HG02798 (cell line): Measurements from ENCODE around the gene CLDND2.
A peak's percentile ranks its signal among the peaks of the same experiment; 100 is the strongest.
"Not testable (repeated sequence)": the region's sequence is repeated elsewhere in the genome, so short reads cannot be mapped to it uniquely, and the experiment has no call there.

Experiments
- ATAC-seq: cut with Tn5 transposase; IDR thresholded peaks from one replicate; pipeline ENCODE4 v1.9.1; 2021; ENCODE audit warnings: mild to moderate bottlenecking; ENCODE audit not compliant: unreplicated experiment, poor library complexity

The CLDND2 gene, protein sequence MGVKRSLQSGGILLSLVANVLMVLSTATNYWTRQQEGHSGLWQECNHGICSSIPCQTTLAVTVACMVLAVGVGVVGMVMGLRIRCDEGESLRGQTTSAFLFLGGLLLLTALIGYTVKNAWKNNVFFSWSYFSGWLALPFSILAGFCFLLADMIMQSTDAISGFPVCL

DNA sequence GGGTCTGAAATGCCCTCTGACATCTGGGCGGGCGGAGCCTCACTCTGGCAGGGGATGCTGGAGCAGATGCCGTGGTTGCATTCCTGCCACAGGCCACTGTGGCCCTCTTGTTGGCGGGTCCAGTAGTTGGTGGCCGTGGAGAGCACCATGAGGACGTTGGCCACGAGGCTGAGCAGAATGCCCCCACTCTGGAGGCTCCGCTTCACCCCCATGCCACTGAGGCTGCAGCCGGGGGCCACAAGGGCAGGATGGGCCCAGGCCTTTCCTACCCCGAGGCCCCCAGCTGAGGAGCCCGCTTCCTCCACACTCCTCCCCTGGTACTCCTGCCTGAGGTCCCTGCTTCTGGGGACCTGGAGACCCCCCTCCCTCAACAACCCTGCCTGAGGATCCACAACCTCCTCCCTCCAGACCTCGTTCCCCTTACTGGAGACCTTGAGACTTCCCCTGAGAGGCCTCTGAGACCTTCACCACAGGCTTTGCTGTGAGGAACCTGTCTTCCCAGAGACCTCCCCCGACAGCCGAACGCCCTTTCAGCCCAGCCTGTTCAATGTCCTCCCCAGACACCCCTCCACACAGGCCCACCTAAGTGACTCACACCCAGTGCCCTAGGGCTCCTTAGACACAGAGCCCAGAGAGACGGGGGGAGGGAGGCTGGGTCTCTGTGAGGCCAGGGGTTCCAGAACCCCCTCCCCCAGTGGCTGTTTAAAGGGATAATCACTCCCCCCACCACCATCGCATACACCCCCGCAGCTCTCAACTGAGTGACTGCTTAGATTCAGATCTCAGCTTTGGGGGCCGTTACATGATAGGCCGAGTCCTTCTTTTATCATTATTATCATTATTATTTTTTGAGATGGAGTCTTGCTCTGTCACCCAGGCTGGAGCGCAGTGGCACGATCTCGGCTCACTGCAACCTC, at the start of gene CLDND2:
Gene CLDND2 (minus strand): TSS at position 638 of the 917 bp plus-strand sequence. CDS start 426 bp downstream, at position 212.
- ATAC-seq = no peak

DNA sequence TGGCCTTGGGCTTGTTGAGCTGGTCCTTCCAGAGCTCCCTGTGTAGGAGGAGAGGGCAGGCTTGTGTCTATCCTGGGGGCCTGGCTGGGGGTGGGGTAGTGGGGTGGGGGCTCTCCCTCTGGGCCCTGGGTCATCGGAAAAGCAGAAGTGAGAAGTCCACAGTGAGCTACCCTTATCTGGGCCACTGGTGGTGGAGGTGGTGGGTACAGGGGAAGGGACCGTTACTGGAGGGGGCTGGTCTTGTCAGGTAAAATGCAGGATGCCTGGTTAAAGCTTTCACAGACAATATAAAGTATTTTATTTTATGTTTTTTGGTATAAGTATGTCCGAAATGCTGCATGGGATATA, 49.0 kb upstream of the CLDND2 start:
- no peak for ATAC-seq

DNA sequence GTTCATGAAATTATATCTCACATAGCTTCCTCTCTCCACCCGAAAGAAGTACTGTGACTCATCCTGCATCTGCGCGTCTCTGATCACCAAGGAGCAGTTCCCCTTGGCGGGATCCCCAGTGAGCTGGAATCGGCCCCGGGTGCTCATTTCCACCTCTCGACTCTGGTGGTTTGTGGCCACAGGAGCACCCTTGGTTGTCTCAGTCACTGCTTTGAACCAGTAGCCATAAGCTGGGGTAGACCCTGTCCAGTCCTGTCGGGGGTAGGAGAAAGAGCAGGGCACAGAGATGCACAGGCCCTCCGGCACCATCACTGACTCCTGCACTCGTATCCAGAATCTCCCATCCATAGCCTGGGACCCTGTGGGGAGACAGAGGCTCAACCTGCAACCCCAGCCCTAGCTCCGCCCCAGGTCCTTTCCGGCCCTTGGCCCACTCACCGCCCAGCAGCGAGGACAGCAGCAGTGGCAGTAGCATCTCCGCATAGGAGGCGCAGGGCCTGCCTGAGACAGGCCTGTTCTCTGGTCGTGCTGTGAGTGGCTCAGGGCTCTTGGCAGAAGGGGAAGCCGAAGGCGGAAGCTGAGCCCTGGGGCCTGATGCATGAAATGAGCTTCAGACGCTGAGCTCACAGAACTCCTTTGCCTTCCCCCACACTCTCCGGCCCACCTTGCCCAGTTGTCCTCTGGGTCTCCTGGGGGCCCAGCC, 48.5 kb upstream of the CLDND2 start, which contains the start of gene SIGLEC10:
Gene SIGLEC10 (minus strand): TSS at position 536 of the 703 bp plus-strand sequence. CDS start 61 bp downstream, at position 475.
- no peak for ATAC-seq

DNA sequence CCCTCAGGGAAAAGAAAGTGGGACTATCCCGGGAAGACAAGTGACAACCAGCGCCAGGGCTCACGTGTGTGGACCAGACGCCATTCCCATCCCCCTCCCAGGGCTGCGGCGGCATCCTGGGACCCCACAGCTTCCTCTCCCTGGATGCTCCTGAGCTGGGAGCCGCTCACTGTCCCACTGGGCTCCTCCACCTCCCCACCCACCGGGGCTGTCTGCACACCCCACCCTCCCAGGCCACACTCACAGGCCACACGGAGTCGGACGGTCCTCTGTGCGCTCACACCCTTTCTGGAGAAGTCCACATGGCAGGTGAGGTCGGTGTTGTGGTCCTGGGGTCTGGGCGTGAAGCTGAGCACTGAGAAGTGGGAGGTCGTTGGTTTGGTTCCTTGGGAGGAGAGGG, 47.6 kb upstream of the CLDND2 start:
- ATAC-seq = not testable (repeated sequence)

DNA sequence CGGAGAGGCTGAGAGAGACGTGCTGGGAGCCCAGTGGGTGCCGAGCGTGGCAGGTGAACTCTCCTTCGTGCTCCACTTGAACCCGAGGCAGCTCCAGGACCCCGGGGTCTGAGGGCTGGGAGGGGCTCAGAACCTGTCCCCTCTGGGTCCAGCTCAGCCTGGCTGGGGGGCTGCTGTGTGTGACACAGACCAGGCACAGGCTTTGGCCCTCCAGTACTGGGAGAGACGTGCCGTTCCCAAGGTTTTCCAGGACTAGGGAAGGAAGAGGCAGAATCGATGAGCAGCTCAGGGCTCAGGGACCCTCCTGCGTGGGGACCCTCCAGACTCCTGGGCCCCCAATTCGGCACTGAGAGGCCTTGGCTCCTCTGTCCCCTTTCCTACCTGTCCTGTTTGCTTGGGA, 46.4 kb upstream of the CLDND2 start:
- ATAC-seq = no peak

DNA sequence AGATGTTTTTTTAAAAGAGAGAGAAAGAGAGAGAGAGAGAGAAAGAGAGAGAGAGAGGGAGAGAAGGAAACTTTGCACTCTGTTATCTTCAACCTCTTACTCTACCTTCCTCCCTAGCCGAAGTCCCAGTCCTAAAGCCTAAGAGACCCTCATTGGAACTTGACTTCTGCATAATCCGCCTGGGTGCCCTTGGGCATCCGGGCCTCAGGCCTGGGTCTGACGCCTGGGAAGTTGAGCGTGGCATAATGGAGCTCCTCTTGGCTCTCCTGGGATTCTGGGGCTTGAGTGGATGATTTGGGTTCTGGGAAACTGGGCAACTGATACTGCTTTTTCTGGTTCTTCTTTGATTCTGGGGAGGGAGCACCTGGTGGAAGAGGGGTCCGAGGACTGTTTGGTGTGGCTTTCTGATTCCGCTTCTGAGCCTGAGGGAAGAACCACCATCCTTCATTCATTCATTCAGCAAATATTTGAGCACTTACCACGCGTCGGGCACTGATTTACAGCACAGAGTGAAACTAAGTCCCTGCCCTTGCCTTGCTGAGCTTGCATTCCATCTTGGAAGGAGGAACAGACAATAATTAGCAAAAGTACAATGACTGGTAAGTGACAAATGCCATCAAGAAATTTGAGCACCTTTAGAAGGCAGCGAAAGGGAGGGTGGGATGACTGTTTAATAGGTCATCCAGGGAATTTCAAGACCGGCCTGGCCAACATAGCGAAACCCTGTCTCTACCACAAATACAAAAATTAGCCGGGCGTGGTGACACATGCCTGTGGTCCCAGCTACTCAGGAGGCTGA, 42.3 kb upstream of the CLDND2 start:
- no peak for ATAC-seq

DNA sequence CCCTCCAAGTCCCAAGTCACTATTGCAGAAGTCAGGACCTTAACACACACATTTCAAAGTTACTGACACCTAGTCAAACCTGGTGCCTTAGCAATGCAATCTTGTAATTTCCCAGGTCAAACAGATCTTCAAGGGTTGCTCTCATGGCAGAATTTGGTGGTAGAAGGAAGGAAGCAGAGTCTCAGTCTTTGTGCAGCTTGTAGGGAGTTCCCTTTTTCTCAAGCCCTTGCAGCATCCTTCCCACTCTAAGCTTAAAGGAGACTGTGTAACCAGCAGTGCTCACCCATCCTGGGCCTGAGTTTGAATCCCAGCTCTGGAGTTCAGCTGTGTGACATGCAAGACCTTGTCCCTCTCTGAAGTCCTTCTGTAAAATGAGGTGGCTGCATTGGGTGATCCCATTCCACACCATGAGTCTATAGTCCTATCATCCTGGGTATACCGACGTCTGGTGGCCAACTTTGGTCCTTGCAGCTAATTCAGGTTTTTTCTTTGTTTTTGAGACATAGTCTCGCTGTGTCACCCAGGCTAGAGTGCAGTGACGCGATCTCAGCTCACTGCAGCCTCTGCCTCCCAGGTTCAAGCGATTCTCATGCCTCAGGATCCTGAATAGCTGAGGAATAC, 38.8 kb upstream of the CLDND2 start:
- ATAC-seq = no peak

DNA sequence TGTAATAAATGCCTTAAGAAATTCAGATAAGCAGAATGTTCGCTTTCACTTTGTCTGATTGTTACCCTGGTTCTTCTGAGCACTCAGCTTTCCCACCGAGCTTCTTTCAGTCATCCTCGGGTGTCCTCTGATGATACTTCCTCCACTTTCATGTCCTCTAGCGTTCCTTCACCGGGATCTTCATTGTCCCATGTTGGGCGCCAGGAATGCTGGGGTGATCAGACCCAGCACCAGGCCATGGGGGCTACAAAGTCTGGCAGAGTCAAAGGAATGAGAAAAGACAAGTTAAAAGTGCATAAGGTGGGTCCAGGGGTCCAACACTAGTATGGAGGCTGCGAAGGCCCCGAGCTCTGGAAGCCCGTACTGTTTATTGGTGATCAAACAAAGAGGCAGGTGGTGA, 33.3 kb upstream of the CLDND2 start:
- ATAC-seq = no peak

DNA sequence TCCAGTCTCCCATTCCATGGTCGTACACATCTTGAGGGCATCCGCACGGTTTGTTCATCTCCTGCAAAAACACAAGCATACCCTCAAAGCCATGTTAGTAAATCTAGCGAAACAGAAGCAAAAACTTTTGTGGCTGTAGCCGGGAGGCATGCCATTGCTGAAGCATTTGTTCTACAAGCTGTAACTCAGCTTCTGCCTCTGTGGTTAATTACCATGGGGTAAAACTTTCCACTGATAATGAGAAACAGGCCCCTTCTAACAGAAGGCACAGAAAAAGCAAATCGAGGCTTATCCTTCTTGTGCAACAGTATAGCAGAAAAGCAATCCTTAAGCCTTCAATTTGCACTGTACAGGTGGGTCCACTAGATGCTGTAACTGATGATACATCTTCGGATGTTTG, 31.1 kb upstream of the CLDND2 start:
- ATAC-seq = not testable (repeated sequence)

DNA sequence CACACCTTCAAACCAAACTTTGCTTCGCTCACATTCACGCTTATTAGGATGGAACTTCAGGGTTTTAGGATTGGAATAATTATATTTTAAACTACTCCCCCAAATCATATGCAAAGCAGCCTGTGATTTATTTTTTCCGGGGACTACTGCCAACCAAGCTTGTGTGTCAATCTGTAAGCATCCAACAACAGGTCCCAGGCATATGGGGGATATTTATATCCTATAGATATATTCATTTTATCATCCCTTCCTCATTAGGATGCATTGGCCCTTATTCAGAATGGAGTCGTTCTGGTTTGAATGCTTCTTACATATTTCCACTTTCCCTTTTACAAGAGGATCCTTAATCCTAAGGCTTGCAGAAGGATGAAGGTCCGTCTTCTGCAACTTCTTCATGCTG, 30.4 kb upstream of the CLDND2 start:
- no peak for ATAC-seq

DNA sequence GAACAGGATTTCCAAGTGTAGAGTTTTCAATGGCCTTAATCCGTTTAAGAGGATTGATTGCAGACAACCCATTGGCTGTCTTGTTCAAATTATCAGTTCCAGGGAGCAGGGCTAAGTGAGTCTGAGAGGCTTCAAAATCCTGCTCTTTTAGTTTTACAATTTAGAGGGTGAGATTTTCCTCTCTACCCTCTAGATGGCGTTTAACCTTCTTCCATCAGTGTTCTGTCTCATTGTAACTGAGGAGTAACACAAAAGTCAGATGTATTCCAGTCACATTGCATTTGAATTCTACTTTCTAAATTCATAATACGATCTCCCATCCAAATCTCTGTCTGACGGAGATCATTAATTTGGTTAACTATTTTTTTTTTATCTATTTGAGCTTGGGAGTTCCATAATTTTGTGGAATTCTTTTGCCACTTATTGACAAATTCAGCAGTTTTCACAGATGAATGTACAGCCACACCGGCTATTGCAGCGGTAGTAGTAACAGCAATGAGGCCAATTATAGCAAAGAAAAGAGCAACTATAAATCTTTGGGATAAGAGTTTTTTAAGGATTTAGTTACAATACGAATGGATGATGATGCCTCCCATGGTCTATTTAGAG, 29.4 kb upstream of the CLDND2 start:
- ATAC-seq = no peak

DNA sequence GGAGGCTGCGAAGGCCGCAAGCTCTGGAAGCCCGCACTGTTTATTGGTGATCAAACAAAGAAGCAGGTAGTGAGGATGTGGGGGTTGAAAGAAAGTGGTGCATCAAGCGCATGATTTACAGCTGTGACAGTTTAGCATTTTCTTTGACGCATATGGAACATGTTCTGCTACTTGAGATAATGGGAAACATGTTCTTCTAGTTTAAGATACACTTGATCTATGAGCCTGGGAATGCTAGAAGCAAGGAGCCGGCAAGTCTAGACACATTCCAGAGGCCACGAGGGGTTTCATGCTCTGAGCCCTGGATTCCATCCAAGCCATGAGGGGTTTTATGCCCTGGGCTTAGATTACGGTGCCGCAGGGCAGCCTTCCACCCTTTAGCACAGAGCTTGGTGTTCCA, 28.6 kb upstream of the CLDND2 start:
- not testable (repeated sequence) for ATAC-seq

DNA sequence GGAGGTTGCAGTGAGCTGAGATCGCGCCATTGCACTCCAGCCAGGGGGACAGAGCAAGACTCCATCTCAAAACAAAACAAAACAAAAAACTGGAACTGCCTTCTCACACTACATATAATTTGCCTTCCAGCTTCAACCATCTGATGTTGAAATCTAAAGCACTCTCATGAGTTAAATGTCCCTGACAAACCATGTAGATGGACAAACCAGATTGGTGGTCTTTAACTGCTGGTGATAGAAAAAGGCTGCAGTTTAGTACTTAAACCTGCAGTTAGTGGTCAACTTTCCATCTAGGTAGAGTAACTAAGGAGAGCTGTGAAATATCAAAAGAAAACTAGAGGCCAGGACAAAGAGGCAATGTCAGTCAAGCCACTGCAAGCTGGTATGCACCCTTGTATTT, 27.4 kb upstream of the CLDND2 start:
- ATAC-seq = no peak

DNA sequence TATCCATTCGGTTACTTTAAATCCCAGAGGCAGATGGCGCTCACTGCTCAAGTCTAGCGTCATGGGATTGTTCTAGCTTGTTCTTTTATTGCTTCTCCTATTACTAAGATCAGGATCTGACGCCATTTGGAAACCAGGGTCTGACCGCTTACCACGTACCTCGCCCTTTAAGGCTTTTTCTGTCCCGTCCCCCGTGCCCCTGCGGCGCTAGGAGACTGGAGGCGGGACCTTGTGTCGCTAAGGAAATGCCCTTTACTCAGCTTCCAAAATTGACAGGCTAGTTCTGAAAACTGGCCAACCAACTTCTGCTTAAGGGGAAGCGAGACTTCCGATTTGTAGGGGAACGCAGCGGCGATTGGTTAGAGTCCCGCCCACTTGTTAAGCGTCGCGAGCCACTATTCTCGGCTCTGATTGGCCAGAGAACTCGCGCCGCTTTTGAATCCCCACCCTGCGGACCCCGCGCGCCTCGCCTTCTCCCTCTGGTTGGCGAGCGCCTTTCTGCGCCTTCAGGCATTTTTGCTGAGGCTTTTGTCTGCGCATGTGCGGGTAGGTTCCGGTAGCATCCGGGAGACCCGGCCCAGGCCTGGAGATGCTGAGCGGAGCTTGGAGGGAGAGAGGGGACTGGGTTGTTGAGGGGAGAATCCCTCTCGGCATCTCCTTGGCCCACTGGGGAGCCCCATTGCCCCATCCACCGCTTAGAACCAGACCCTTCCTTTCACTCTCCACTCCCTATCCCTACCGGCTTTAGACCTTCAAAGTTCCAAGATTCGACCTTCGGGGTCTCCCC, 25.4 kb upstream of the CLDND2 start:
- peak; percentile 89 for ATAC-seq

DNA sequence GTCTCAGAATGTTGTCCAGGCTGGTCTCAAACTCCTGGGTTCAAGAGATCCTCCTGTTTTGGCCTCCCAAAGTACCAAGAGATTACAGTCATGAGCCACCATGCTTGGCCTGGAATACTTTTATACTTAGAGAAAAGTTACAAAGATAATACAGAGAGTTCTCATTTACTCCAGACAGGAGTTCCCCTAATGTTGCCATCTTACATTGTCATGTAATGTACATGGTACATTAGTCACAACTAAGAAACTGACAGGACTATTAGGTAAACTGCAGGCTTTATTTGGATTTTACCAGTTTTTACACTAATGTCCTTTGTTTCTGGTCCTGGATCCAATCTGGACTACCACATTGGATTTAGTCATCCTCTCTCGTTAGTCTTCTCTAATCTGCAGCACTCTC, 23.9 kb upstream of the CLDND2 start:
- no peak for ATAC-seq

DNA sequence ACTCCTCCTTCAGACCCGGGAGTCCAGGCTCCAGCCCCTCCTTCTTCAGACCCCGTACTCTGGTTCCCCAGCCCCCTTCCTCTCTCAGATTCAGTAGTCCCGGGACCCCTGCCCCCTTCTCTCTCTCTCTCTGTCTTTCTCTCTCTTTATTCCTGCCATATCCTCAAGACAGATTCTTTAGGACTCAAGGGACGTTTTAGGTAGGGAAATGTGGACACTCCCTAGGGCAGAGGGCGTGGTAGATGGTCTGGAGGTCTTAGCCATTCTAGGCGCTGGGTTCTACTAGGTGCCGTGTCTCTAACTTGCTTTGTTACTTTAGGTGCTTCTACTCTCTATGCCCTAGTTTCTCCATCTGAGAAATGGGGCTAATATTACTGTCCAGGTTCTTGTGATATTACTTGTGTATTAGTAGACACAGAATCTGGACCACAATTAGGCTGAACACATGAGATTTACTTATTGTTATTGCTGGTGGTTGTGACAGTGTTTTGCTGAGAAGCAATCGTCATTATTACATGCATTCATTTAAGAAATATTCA, 22.3 kb upstream of the CLDND2 start:
- ATAC-seq = no peak

DNA sequence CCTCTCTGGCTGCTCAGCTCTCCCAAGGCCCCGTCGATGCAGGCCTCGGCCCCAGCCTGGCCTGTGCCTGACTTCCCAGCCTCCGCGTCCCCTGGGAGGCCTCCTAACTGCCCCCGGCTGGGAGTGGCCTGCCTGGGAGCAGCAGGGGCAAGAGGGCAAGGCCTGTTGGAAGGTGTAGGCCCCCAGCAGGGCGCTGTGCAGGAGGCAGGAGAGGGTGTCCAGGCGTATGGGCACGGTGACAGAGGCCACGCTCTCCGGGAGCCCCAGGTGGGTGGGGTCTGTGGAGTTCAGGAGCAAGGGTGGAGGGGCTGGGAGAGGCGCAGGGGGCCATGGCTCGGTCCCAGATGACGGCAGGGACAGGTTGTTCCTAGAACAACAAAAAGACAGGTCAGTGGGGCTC, 20.3 kb upstream of the CLDND2 start:
- ATAC-seq = no peak

DNA sequence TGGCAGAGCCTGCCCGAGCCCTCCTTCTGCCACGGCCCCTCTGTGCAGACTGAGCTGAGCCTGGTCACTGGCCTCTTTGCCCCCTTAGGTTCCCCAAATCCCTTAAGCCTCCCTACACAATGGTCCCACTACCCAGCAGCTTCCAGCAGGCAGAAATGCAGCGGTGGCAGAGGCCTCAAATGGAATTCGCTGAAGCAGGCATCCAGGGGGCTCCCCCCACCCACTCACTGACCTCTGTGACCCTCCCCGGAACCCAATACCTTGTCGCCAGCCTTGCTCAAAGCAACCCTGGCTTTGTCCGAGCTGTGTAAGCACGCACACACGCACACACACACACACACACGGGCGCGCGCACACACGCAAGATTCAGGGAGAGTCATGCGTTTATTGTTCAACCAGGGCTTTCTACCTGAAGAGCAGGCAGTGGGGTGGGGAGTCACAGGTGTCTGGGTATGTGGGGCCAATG, 19.2 kb upstream of the CLDND2 start, which contains the start of gene LIM2:
Gene LIM2 (minus strand): TSS at position 51 of the 466 bp plus-strand sequence. CDS start 531 bp downstream, outside the sequence.
- ATAC-seq = no peak
